ENCODE data around the gene GTF2A1L. TPM values are rescaled to one million over a fixed set of nuclear protein-coding genes. Genes with fewer than 3 reads are reported as not detected.

Gene GTF2A1L
- total and polyA plus RNA-seq, 10 of the 15 experiments (the other 5 are each of a cell fraction or from before 2014, with no cell fraction given) = not detected

GRCh38 chr2:48633143-48633542 is 15.5 kb downstream of the GTF2A1L start:
- intact Hi-C loops (cut with micrococcal nuclease; ENCODE audit: unreplicated experiment) = no loop called here
- FAIRE-seq (no peak), DNase-seq (ENCODE audit: low read depth, low spot score) (no peak), ATAC-seq (no peak)
- in situ Hi-C loops (cut with MboI) = no loop called here
- ChIA-PET SMC1A (ENCODE audit: uncharacterized antibody, unreplicated experiment) (interaction anchor here (0.8 kb wide), 1 partner anchor 9 kb away, joined by 3 read pairs; no protein-coding TSS in a partner anchor), CTCF (interaction anchor here (1.3 kb wide), 1 partner anchor 10 kb away, joined by 3 read pairs; no protein-coding TSS in a partner anchor), RAD21 (ENCODE audit: unreplicated experiment) (no interaction called here), POLR2A (interaction anchor here (0.6 kb wide), 1 partner anchor 183 kb away, joined by 3 read pairs; no protein-coding TSS in a partner anchor)
- no TSS peak for BruUV-seq (replicated peaks)
- WGBS (ENCODE audit: insufficient coverage, insufficient replicate concordance, low lambda C conversion rate, missing lambda C conversion rate) = 53% methylated on average over 4 of the region's 5 CpGs
- Histone ChIP-seq H3K79me2 (ENCODE audit: control insufficient read depth, insufficient read depth, low read length) (no peaks in the 10 kb centered on the region), H3K9ac (ENCODE audit: control insufficient read depth, insufficient read depth, low read length) (no peak overlapping the region), H3K4me1 (ENCODE audit: control insufficient read depth, insufficient read depth, low read length) (no peaks in the 10 kb centered on the region), H2AFZ (ENCODE audit: control insufficient read depth, low read depth, low read length) (no peak overlapping the region), H3K4me2 (ENCODE audit: control insufficient read depth, insufficient read depth) (no peak overlapping the region), H3K4me3 (no peak overlapping the region), H4K20me1 (ENCODE audit: control insufficient read depth, insufficient read depth) (no peaks in the 10 kb centered on the region), H3K27ac (ENCODE audit: control insufficient read depth, insufficient read depth) (no peak overlapping the region), H3K9me3 (replicated peaks; ENCODE audit: control insufficient read depth, insufficient read depth, low read length) (no peaks in the 10 kb centered on the region), H3K27me3 (replicated peaks in 1 of 2; ENCODE audit: control insufficient read depth in 2 of 2, insufficient read depth in 2 of 2, low read length in 1 of 2) (no peaks in the 10 kb centered on the region; a peak in 1 of 4 replicates), H3K36me3 (ENCODE audit: control insufficient read depth in 2 of 2, insufficient read depth in 2 of 2, low read length in 1 of 2) (no peaks in the 10 kb centered on the region)
- TF ChIP-seq ZNF24 (IDR thresholded peaks at IDR 0.05) (no peak), NRF1 (conservative IDR thresholded peaks at IDR 0.05; ENCODE audit: low read depth, low read length) (no peak)

GRCh38 chr2:48635786-48636185 is 18.1 kb downstream of the GTF2A1L start:
- ChIA-PET SMC1A (ENCODE audit: uncharacterized antibody, unreplicated experiment) (interaction anchor here (1.3 kb wide), 1 partner anchor 9 kb away, joined by 3 read pairs; no protein-coding TSS in a partner anchor), RAD21 (ENCODE audit: unreplicated experiment) (no interaction called here), POLR2A (no interaction called here), CTCF (interaction anchor here (0.6 kb wide), 1 partner anchor 116 kb away, joined by 3 read pairs; no protein-coding TSS in a partner anchor)
- H4K20me1 ChIP-seq (ENCODE audit: control insufficient read depth, insufficient read depth) = no peaks in the 10 kb centered on the region
- DNase-seq (ENCODE audit: low read depth, low spot score) (no peak), ATAC-seq (no peak), FAIRE-seq (no peak)
- no peak overlapping the region for H3K27ac ChIP-seq (ENCODE audit: control insufficient read depth, insufficient read depth)
- 0% methylated on average over 2 of the region's 2 CpGs for WGBS (ENCODE audit: insufficient coverage, insufficient replicate concordance, low lambda C conversion rate, missing lambda C conversion rate)
- H3K79me2 ChIP-seq (ENCODE audit: control insufficient read depth, insufficient read depth, low read length) = no peaks in the 10 kb centered on the region
- H3K4me1 ChIP-seq (ENCODE audit: control insufficient read depth, insufficient read depth, low read length) = no peaks in the 10 kb centered on the region
- no peak overlapping the region for H3K9ac ChIP-seq (ENCODE audit: control insufficient read depth, insufficient read depth, low read length)
- H3K27me3 ChIP-seq (replicated peaks in 1 of 2; ENCODE audit: control insufficient read depth in 2 of 2, insufficient read depth in 2 of 2, low read length in 1 of 2) = no peaks in the 10 kb centered on the region; a peak in 1 of 4 replicates
- no peaks in the 10 kb centered on the region for H3K36me3 ChIP-seq (ENCODE audit: control insufficient read depth in 2 of 2, insufficient read depth in 2 of 2, low read length in 1 of 2)
- H3K9me3 ChIP-seq (replicated peaks; ENCODE audit: control insufficient read depth, insufficient read depth, low read length) = no peaks in the 10 kb centered on the region
- no peak overlapping the region for H3K4me3 ChIP-seq
- in situ Hi-C loops (cut with MboI) = no loop called here
- H2AFZ ChIP-seq (ENCODE audit: control insufficient read depth, low read depth, low read length) = no peak overlapping the region
- intact Hi-C loops (cut with micrococcal nuclease; ENCODE audit: unreplicated experiment) = no loop called here
- BruUV-seq (replicated peaks) = no TSS peak
- H3K4me2 ChIP-seq (ENCODE audit: control insufficient read depth, insufficient read depth) = no peak overlapping the region
- TF ChIP-seq SREBF2 (IDR thresholded peaks at IDR 0.05; ENCODE audit: low read length) (no peak), STAT1 (conservative IDR thresholded peaks at IDR 0.05) (no peak), ELK1 (IDR thresholded peaks at IDR 0.05; ENCODE audit: low read depth, low read length) (no peak), SMAD5 (IDR thresholded peaks at IDR 0.05; ENCODE audit: low read depth) (no peak), PML (IDR thresholded peaks at IDR 0.05; ENCODE audit: low read length) (no peak), CBFB (IDR thresholded peaks at IDR 0.05; ENCODE audit: low read depth) (no peak), SMAD1 (IDR thresholded peaks at IDR 0.05; ENCODE audit: low read depth, partially characterized antibody) (no peak), YBX1 (IDR thresholded peaks at IDR 0.05) (no peak), ETV6 (conservative IDR thresholded peaks at IDR 0.05 in 1 of 2, IDR thresholded peaks at IDR 0.05 in 1 of 2; ENCODE audit: borderline replicate concordance in 1 of 2, low read depth in 1 of 2) (no peak), ZBTB4 (CRISPR knock-in tag; IDR thresholded peaks at IDR 0.05) (no peak), CBX5 (IDR thresholded peaks at IDR 0.05; ENCODE audit: low read depth) (no peak), BHLHE40 (IDR thresholded peaks at IDR 0.05; ENCODE audit: borderline replicate concordance in 1 of 2, low read depth in 2 of 2, low read length in 1 of 2) (no peak), DPF2 (IDR thresholded peaks at IDR 0.05) (no peak)
